Kidney epithelial cell (primary cell): ENCODE results near the gene EIPR1. TPM values are rescaled to one million over a fixed set of nuclear protein-coding genes. Genes with fewer than 3 reads are reported as not detected.

Experiments
- DNase-seq: peaks from one replicate; pipeline ENCODE4 v3.0.0-alpha.2; 2010; ENCODE audit warnings: low read depth
- H3K27me3 ChIP-seq: 2 replicates; pipeline ENCODE4 v1.6.0; 2011; ENCODE audit warnings: low read length; ENCODE audit not compliant: control insufficient read depth, insufficient read depth
- H3K36me3 ChIP-seq: 2 replicates; pipeline ENCODE4 v1.5.1; 2011; ENCODE audit warnings: low read length; ENCODE audit not compliant: control insufficient read depth, insufficient read depth
- H3K4me3 ChIP-seq: 2 replicates; pipeline ENCODE4 v1.5.1; 2011; ENCODE audit warnings: low read depth, mild to moderate bottlenecking, control low read depth, low read length
- CTCF ChIP-seq: IDR thresholded peaks from 2 replicates; pipeline ENCODE4 v1.5.1; 2011; ENCODE audit warnings: mild to moderate bottlenecking, moderate library complexity, low read length, control low read depth, inconsistent platforms; ENCODE audit not compliant: insufficient read depth, poor library complexity, severe bottlenecking
- total RNA-seq: library from RNA; depleted of rRNA; stranded (reverse); fragments of >200 nt; gene quantifications from 2 replicates; pipeline ENCODE4 v1.2.3, GENCODE V29; 2015

Gene EIPR1
- total RNA-seq, 1 donor from 2014 or later, result 67.2 TPM

GRCh38 chr2:3329491-3329890, 48.1 kb downstream of the EIPR1 start:
- DNase-seq, result no peak
- no peak for TF ChIP-seq CTCF
- H3K27me3 ChIP-seq, result no peaks in the 10 kb centered on the region
- no peak overlapping the region for H3K4me3 ChIP-seq
- no peaks in the 10 kb centered on the region for H3K36me3 ChIP-seq

- H3K4me3 ChIP-seq, result no peak overlapping the region
- H3K36me3 ChIP-seq, result no peaks in the 10 kb centered on the region
- TF ChIP-seq CTCF, result no peak
- no peaks in the 10 kb centered on the region for H3K27me3 ChIP-seq
- no peak for DNase-seq
Measured at GRCh38 chr2:3326871-3327270, 50.7 kb downstream of the EIPR1 start.

GRCh38 chr2:3326182-3326537, 51.5 kb downstream of the EIPR1 start:
- H3K36me3 ChIP-seq, result no peaks in the 10 kb centered on the region
- no peak for DNase-seq
- H3K4me3 ChIP-seq, result no peak overlapping the region
- no peaks in the 10 kb centered on the region for H3K27me3 ChIP-seq
- TF ChIP-seq CTCF, result no peak

- Histone ChIP-seq H3K4me3 (no peak overlapping the region), H3K36me3 (no peaks in the 10 kb centered on the region), H3K27me3 (no peaks in the 10 kb centered on the region)
- no peak for TF ChIP-seq CTCF
- DNase-seq, result no peak
Measured at GRCh38 chr2:3325458-3326181, 52.0 kb downstream of the EIPR1 start.

- H3K36me3 ChIP-seq, result no peaks in the 10 kb centered on the region
- DNase-seq, result no peak
- no peak overlapping the region for H3K4me3 ChIP-seq
- TF ChIP-seq CTCF, result no peak
- no peaks in the 10 kb centered on the region for H3K27me3 ChIP-seq
Measured at GRCh38 chr2:3324404-3325281, 53.0 kb downstream of the EIPR1 start.
